A549 (cell line): Measurements from ENCODE around the gene ARID5B. TPM values are rescaled to one million over a fixed set of nuclear protein-coding genes. Genes with fewer than 3 reads are reported as not detected.

Experiments used
- ATAC-seq, 2 experiments: fragments of 200-7000 bp in 1 of 2; fragments of >200 bp in 1 of 2; cut with Nextera tagmentation in 1 of 2; cut with Tn5 transposase in 1 of 2; 3 replicates each; pipeline versions ENCODE4 v1.8.0 to v1.9.1; 2018 to 2020; ENCODE audit warnings: mild to moderate bottlenecking in 1 of 2, moderate library complexity in 1 of 2
- CTCF ChIA-PET: fragments of 300-600 bp; sonication (Branson Sonifier 250); formaldehyde crosslinking; extraction: SDS; loops from one replicate; lab custom pipeline; 2021; ENCODE audit warnings: antibody characterized with exemption, inconsistent platforms; lab: Yijun Ruan, JAX
- POLR2A ChIA-PET: fragments of 350-600 bp; formaldehyde crosslinking; extraction: SDS; loops from one replicate; lab custom pipeline; 2021; ENCODE audit warnings: antibody characterized with exemption, inconsistent platforms; lab: Yijun Ruan, JAX
- DNase-seq, 2 experiments: peaks; one replicate each; pipeline versions ENCODE4 v3.0.0 to v3.0.0-alpha.2; 2011 to 2016; ENCODE audit warnings: low read depth in 1 of 2, low spot score in 1 of 2
- FAIRE-seq: peaks from 2 replicates; lab custom pipeline; 2011; peaks lifted over from hg19 to GRCh38; lab: Jason Lieb, UNC
- H3K27ac ChIP-seq, 2 experiments: fragments of >200 bp; sonication (Bioruptor Twin); formaldehyde crosslinking; 3 replicates each; pipeline ENCODE4 v1.5.1; 2016 to 2017
- H3K4me1 ChIP-seq: fragments of >200 bp; sonication (Bioruptor Twin); formaldehyde crosslinking; 3 replicates; pipeline ENCODE4 v1.6.1; 2016
- H3K4me2 ChIP-seq: fragments of >200 bp; sonication (Bioruptor Twin); formaldehyde crosslinking; 3 replicates; pipeline ENCODE4 v1.6.1; 2016
- H3K4me3 ChIP-seq: fragments of >200 bp; sonication (Bioruptor Twin); formaldehyde crosslinking; 3 replicates; pipeline ENCODE4 v1.5.1; 2016
- H3K9me3 ChIP-seq: fragments of >200 bp; sonication (Bioruptor Twin); formaldehyde crosslinking; 3 replicates; pipeline ENCODE4 v1.6.1; 2016
- BHLHE40 ChIP-seq: IDR thresholded peaks from 2 replicates; pipeline ENCODE4 v1.6.1; 2012; ENCODE audit warnings: low read depth, low read length, inconsistent platforms
- CBX2 ChIP-seq: fragments of 200-600 bp; sonication (generic); IDR thresholded peaks from 2 replicates; pipeline ENCODE4 v1.6.1; 2016; ENCODE audit warnings: low read depth, mild to moderate bottlenecking, borderline replicate concordance
- CEBPB ChIP-seq, 2 experiments: fragments of >200 bp in 1 of 2; sonication (Bioruptor Twin) in 1 of 2; formaldehyde crosslinking in 1 of 2; IDR thresholded peaks; 2 replicates each; pipeline ENCODE4 v1.6.1; 2012 to 2016
- CHD4 ChIP-seq: fragments of 200-600 bp; sonication (generic); IDR thresholded peaks from 2 replicates; pipeline ENCODE4 v1.6.1; 2016; ENCODE audit warnings: antibody characterized with exemption, mild to moderate bottlenecking, borderline replicate concordance
- E2F6 ChIP-seq: IDR thresholded peaks from 2 replicates; pipeline ENCODE4 v1.6.1; 2012; ENCODE audit warnings: low read depth, borderline replicate concordance
- EHF ChIP-seq: fragments of 250-450 bp; sonication (Bioruptor Pico); IDR thresholded peaks from 2 replicates; pipeline ENCODE4 v1.5.0; 2020; ENCODE audit warnings: mild to moderate bottlenecking
- EHMT2 ChIP-seq: fragments of 200-600 bp; sonication (generic); IDR thresholded peaks from 2 replicates; pipeline ENCODE4 v1.6.1; 2016; ENCODE audit warnings: antibody characterized with exemption, low read depth, mild to moderate bottlenecking, moderate library complexity
- ELK1 ChIP-seq: fragments of 150-350 bp; IDR thresholded peaks from 2 replicates; pipeline ENCODE4 v1.6.1; 2014; ENCODE audit warnings: low read depth, mild to moderate bottlenecking, low read length
- EP300 ChIP-seq, 2 experiments: fragments of >200 bp; sonication (Bioruptor Twin); formaldehyde crosslinking; IDR thresholded peaks; 2 replicates in 1 of 2; 3 replicates in 1 of 2; pipeline ENCODE4 v1.6.1; 2016 to 2017
- ESRRA ChIP-seq: fragments of 150-350 bp; IDR thresholded peaks from 2 replicates; pipeline ENCODE4 v1.6.1; 2014; ENCODE audit warnings: mild to moderate bottlenecking, low read length, borderline replicate concordance
- FOSL2 ChIP-seq, 2 experiments: fragments of 450-650 bp in 1 of 2; fragments of >200 bp in 1 of 2; sonication (Bioruptor Twin) in 1 of 2; formaldehyde crosslinking; IDR thresholded peaks; 2 replicates each; pipeline versions ENCODE4 v1.5.0 to v1.6.1; 2016 to 2020; ENCODE audit warnings: mild to moderate bottlenecking in 1 of 2, moderate library complexity in 1 of 2
- GATA3 ChIP-seq: IDR thresholded peaks from 2 replicates; pipeline ENCODE4 v1.6.1; 2012; ENCODE audit warnings: borderline replicate concordance
- HDAC2 ChIP-seq: fragments of 200-600 bp; sonication (generic); IDR thresholded peaks from 2 replicates; pipeline ENCODE4 v1.6.1; 2016
- HOXA7 ChIP-seq: fragments of 250-450 bp; sonication (Bioruptor Pico); IDR thresholded peaks from 2 replicates; pipeline ENCODE4 v1.5.0; 2020; ENCODE audit warnings: mild to moderate bottlenecking, moderate library complexity
- HOXB13 ChIP-seq: fragments of 250-450 bp; sonication (Bioruptor Pico); IDR thresholded peaks from 2 replicates; pipeline ENCODE4 v1.5.0; 2020; ENCODE audit warnings: low read depth, mild to moderate bottlenecking, moderate library complexity
- JUN ChIP-seq, 2 experiments: fragments of >200 bp; sonication (Bioruptor Twin); formaldehyde crosslinking; IDR thresholded peaks; 2 replicates in 1 of 2; 3 replicates in 1 of 2; pipeline ENCODE4 v1.6.1; 2016 to 2017
- JUNB ChIP-seq: fragments of >200 bp; sonication (Bioruptor Twin); formaldehyde crosslinking; IDR thresholded peaks from 2 replicates; pipeline ENCODE4 v1.6.1; 2016
- KDM5A ChIP-seq: fragments of 200-600 bp; sonication (generic); IDR thresholded peaks from 2 replicates; pipeline ENCODE4 v1.6.1; 2016; ENCODE audit warnings: antibody characterized with exemption, mild to moderate bottlenecking
- MAFK ChIP-seq: fragments of 450-650 bp; IDR thresholded peaks from 2 replicates; pipeline ENCODE4 v1.6.1; 2014; ENCODE audit not compliant: partially characterized antibody
- MAX ChIP-seq: IDR thresholded peaks from 2 replicates; pipeline ENCODE4 v1.6.1; 2012
- POLR2A ChIP-seq: IDR thresholded peaks from 2 replicates; pipeline ENCODE4 v1.6.1; 2012; ENCODE audit warnings: mild to moderate bottlenecking, low read length
- RAD21 ChIP-seq, 2 experiments: fragments of >200 bp in 1 of 2; sonication (Bioruptor Twin) in 1 of 2; formaldehyde crosslinking in 1 of 2; IDR thresholded peaks in 1 of 2; conservative IDR thresholded peaks in 1 of 2; 2 replicates in 1 of 2; 3 replicates in 1 of 2; pipeline ENCODE4 v1.6.1; 2012 to 2018; ENCODE audit warnings: inconsistent platforms in 1 of 2
- RARB ChIP-seq: fragments of 250-450 bp; sonication (Bioruptor Pico); IDR thresholded peaks from 2 replicates; pipeline ENCODE4 v1.8.0; 2021; ENCODE audit warnings: mild to moderate bottlenecking, moderate library complexity
- RCOR1 ChIP-seq: fragments of 150-350 bp; IDR thresholded peaks from 2 replicates; pipeline ENCODE4 v1.6.1; 2014; ENCODE audit warnings: antibody characterized with exemption, low read length, low read depth
- REST ChIP-seq: fragments of 200-600 bp; sonication (generic); IDR thresholded peaks from 2 replicates; pipeline ENCODE4 v1.6.1; 2016; ENCODE audit warnings: antibody characterized with exemption, mild to moderate bottlenecking, moderate library complexity
- SMC3 ChIP-seq: fragments of >200 bp; sonication (Bioruptor Twin); formaldehyde crosslinking; IDR thresholded peaks from 3 replicates; pipeline ENCODE4 v1.6.1; 2018; ENCODE audit warnings: inconsistent platforms
- SREBF2 ChIP-seq: fragments of 450-650 bp; IDR thresholded peaks from 2 replicates; pipeline ENCODE4 v1.6.1; 2014; ENCODE audit warnings: mild to moderate bottlenecking, moderate library complexity
- USF2 ChIP-seq: fragments of 450-650 bp; IDR thresholded peaks from 2 replicates; pipeline ENCODE4 v1.6.1; 2014; ENCODE audit warnings: antibody characterized with exemption
- ZFP36 ChIP-seq: fragments of 450-650 bp; IDR thresholded peaks from 2 replicates; pipeline ENCODE4 v1.6.1; 2014; ENCODE audit warnings: borderline replicate concordance; ENCODE audit not compliant: partially characterized antibody
- WGBS: methylation state at CpG from one replicate; pipeline ENCODE4 v1.1.6; 2017; ENCODE audit errors: missing lambda C conversion rate; 5-methylcytosine and 5-hydroxymethylcytosine counted together
- polyA plus RNA-seq, 4 experiments: library from polyadenylated mRNA; depleted of rRNA in 3 of 4; stranded (reverse); fragments of >200 nt; fragmentation: RNase III in 1 of 4; extraction: RNeasy Plus Mini Kit Qiagen cat#74134 plus additional on column Dnase treatment in 1 of 4; gene quantifications; 2 replicates in 3 of 4; 3 replicates in 1 of 4; pipeline ENCODE4 v1.2.3, GENCODE V29; 2011 to 2017

Gene ARID5B
- polyA plus RNA-seq, 2 of the 4 experiments (the other 2 are of a cell fraction), result 0.75 to 1.6 TPM

GRCh38 chr10:62048919-62049623 is 147.6 kb downstream of the ARID5B start:
- peak; percentile 59 to 82 for DNase-seq
- Histone ChIP-seq H3K4me3 (peak overlapping the region; percentile 37), H3K27ac (peak overlapping the region; percentile 63 to 74), H3K4me2 (peak overlapping the region; percentile 86), H3K9me3 (no peaks in the 10 kb centered on the region), H3K4me1 (peaks cover 59% of the 10 kb centered on the region)
- ATAC-seq, result peak; percentile 93 to 95
- WGBS, result 12% methylated on average over 17 of the region's 21 CpGs
- no peak for FAIRE-seq
- CTCF ChIA-PET, result interaction anchor here (0.6 to 5.5 kb wide), 7 partner anchors 10 to 562 kb away, joined by 3 to 62 read pairs (median 4); no protein-coding TSS in a partner anchor
- no peak for TF ChIP-seq MAFK
- TF ChIP-seq GATA3, result peak; percentile 43; the same call in 1 of the 2 replicates
- no peak for TF ChIP-seq RARB (CRISPR knock-in tag)
- TF ChIP-seq CHD4, result no peak
- TF ChIP-seq JUNB, result peak; percentile 43; the same call in 1 of the 2 replicates
- TF ChIP-seq KDM5A, result no peak
- peak; percentile 12; the same call in 1 of the 2 replicates for TF ChIP-seq USF2
- TF ChIP-seq HOXA7 (CRISPR knock-in tag), result no peak
- TF ChIP-seq CBX2, result no peak
- TF ChIP-seq RCOR1, result no peak
- no peak for TF ChIP-seq BHLHE40
- TF ChIP-seq EP300 (IDR thresholded peaks at IDR 0.05), result no peak; a peak in 1 of 5 replicates
- TF ChIP-seq FOSL2 (IDR thresholded peaks at IDR 0.05), result 0 out of 2 replicates have a peak, but pooled peaks have one; percentile 8
- peak; percentile 78 for TF ChIP-seq FOSL2 (CRISPR knock-in tag; IDR thresholded peaks at IDR 0.05)
- TF ChIP-seq SMC3, result peak; percentile 30; the same call in 1 of the 3 replicates
- TF ChIP-seq ESRRA, result no peak
- no peak for TF ChIP-seq CEBPB (IDR thresholded peaks at IDR 0.05)
- TF ChIP-seq ELK1, result no peak
- peak; percentile 92 for TF ChIP-seq MAX
- no peak for TF ChIP-seq SREBF2
- no peak for TF ChIP-seq HDAC2
- TF ChIP-seq JUN (IDR thresholded peaks at IDR 0.05), result peak; percentile 28 to 59; a peak in 1 of 5 replicates
- TF ChIP-seq EHF, result no peak
- TF ChIP-seq POLR2A, result peak; percentile 26; the same call in 1 of the 2 replicates
- TF ChIP-seq HOXB13 (CRISPR knock-in tag), result no peak
- no peak for TF ChIP-seq ZFP36
- TF ChIP-seq EHMT2, result no peak
- TF ChIP-seq RAD21 (conservative IDR thresholded peaks at IDR 0.05 in 1 of 2, IDR thresholded peaks at IDR 0.05 in 1 of 2), result peak in 1 of 2 experiments; percentile 31; a peak in 2 of 5 replicates
- no peak for TF ChIP-seq REST
- TF ChIP-seq E2F6, result peak; percentile 90
- POLR2A ChIA-PET, result interaction anchor here (0.8 to 1.2 kb wide), 3 partner anchors 9 to 46 kb away, joined by 3 to 9 read pairs (median 3); no protein-coding TSS in a partner anchor
